SK-N-SH (cell line): Measurements from ENCODE around the gene SCARB1.

ENCODE experiments used
- JUND ChIP-seq: IDR thresholded peaks from 2 replicates; pipeline ENCODE4 v1.4.0; 2012
- USF2 ChIP-seq: fragments of 150-350 bp; IDR thresholded peaks from 2 replicates; pipeline ENCODE4 v1.6.1; 2017; ENCODE audit warnings: antibody characterized with exemption, low read length, low read depth, borderline replicate concordance
- TF ChIP-seq, protein P1 (sequence below): fragments of 200-600 bp; sonication (generic); IDR thresholded peaks from 2 replicates; pipeline ENCODE4 v1.6.1; 2017; ENCODE audit warnings: antibody characterized with exemption, mild to moderate bottlenecking, moderate library complexity

- TF ChIP-seq USF2 (no peak), JUND (no peak)
- TF ChIP-seq, protein P1, sequence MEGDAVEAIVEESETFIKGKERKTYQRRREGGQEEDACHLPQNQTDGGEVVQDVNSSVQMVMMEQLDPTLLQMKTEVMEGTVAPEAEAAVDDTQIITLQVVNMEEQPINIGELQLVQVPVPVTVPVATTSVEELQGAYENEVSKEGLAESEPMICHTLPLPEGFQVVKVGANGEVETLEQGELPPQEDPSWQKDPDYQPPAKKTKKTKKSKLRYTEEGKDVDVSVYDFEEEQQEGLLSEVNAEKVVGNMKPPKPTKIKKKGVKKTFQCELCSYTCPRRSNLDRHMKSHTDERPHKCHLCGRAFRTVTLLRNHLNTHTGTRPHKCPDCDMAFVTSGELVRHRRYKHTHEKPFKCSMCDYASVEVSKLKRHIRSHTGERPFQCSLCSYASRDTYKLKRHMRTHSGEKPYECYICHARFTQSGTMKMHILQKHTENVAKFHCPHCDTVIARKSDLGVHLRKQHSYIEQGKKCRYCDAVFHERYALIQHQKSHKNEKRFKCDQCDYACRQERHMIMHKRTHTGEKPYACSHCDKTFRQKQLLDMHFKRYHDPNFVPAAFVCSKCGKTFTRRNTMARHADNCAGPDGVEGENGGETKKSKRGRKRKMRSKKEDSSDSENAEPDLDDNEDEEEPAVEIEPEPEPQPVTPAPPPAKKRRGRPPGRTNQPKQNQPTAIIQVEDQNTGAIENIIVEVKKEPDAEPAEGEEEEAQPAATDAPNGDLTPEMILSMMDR: no peak
These were observed 35.2 kb upstream of the SCARB1 start for GRCh38 chr12:124898923-124899294.
